Upper lobe of right lung (tissue), 1 donor: ENCODE data around the gene LRRFIP1. TPM values are rescaled to one million over a fixed set of nuclear protein-coding genes. Genes with fewer than 3 reads are reported as not detected.

Source experiments
- ATAC-seq: fragments of 200-7000 bp; cut with Tn5 transposase; one replicate; pipeline ENCODE4 v1.9.1; 2020; ENCODE audit warnings: mild to moderate bottlenecking, moderate library complexity
- DNase-seq: peaks from one replicate; pipeline ENCODE4 v3.0.0-alpha.2; 2020
- H3K27ac ChIP-seq: fragments of 200-600 bp; one replicate; pipeline ENCODE4 v1.8.0; 2022
- H3K27me3 ChIP-seq: fragments of 200-600 bp; one replicate; pipeline ENCODE4 v1.8.0; 2022; ENCODE audit warnings: mild to moderate bottlenecking
- H3K36me3 ChIP-seq: fragments of 200-600 bp; one replicate; pipeline ENCODE4 v1.8.0; 2022
- H3K4me1 ChIP-seq: fragments of 200-600 bp; one replicate; pipeline ENCODE4 v1.8.0; 2022
- H3K4me3 ChIP-seq: fragments of 200-600 bp; one replicate; pipeline ENCODE4 v1.8.0; 2022; ENCODE audit warnings: mild to moderate bottlenecking
- H3K9me3 ChIP-seq: fragments of 200-600 bp; one replicate; pipeline ENCODE4 v1.8.0; 2022
- intact Hi-C: fragments of 100-400 bp; cut with DNase I; formaldehyde crosslinking; loops from one replicate; pipeline ENCODE4 v1.11.0; 2022
- total RNA-seq: library from RNA; stranded (reverse); fragmentation: NEBNext Ultra II Directional; extraction: Animal tissue kit (Norgen Biotek cat#: 25700); gene quantifications from one replicate; pipeline ENCODE4 v1.2.1, GENCODE V29; 2021
- TF ChIP-seq, protein P1 (sequence below): fragments of 200-600 bp; IDR thresholded peaks from one replicate; pipeline ENCODE4 v1.8.0; 2022; ENCODE audit warnings: antibody characterized with exemption
- donor health status: DM: no; HTN: yes; CAD: no; lungs with severe emphysema.

Gene LRRFIP1
- total RNA-seq, 1 donor from 2014 or later: 178 TPM

- H3K4me1 ChIP-seq: peaks cover 14% of the 10 kb centered on the region
- H3K4me3 ChIP-seq: no peak overlapping the region
- TF ChIP-seq, protein P1, sequence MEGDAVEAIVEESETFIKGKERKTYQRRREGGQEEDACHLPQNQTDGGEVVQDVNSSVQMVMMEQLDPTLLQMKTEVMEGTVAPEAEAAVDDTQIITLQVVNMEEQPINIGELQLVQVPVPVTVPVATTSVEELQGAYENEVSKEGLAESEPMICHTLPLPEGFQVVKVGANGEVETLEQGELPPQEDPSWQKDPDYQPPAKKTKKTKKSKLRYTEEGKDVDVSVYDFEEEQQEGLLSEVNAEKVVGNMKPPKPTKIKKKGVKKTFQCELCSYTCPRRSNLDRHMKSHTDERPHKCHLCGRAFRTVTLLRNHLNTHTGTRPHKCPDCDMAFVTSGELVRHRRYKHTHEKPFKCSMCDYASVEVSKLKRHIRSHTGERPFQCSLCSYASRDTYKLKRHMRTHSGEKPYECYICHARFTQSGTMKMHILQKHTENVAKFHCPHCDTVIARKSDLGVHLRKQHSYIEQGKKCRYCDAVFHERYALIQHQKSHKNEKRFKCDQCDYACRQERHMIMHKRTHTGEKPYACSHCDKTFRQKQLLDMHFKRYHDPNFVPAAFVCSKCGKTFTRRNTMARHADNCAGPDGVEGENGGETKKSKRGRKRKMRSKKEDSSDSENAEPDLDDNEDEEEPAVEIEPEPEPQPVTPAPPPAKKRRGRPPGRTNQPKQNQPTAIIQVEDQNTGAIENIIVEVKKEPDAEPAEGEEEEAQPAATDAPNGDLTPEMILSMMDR: no peak
- H3K27me3 ChIP-seq: no peaks in the 10 kb centered on the region
- H3K27ac ChIP-seq: no peak overlapping the region
- ATAC-seq (no peak), DNase-seq (no peak)
- H3K36me3 ChIP-seq: no peaks in the 10 kb centered on the region
- H3K9me3 ChIP-seq: no peaks in the 10 kb centered on the region
- intact Hi-C loops: no loop called here
These were observed 41.1 kb downstream of the LRRFIP1 start for GRCh38 chr2:237668440-237668839.

- intact Hi-C loops: no loop called here
- H3K4me1 ChIP-seq: peaks cover 22% of the 10 kb centered on the region
- H3K9me3 ChIP-seq: no peaks in the 10 kb centered on the region
- H3K4me3 ChIP-seq: no peak overlapping the region
- H3K36me3 ChIP-seq: no peaks in the 10 kb centered on the region
- DNase-seq: no peak
- no peak overlapping the region for H3K27ac ChIP-seq
- H3K27me3 ChIP-seq: no peaks in the 10 kb centered on the region
- ATAC-seq: no peak
- TF ChIP-seq, protein P1: no peak
These were observed 41.9 kb downstream of the LRRFIP1 start for GRCh38 chr2:237669283-237669627.

DNA sequence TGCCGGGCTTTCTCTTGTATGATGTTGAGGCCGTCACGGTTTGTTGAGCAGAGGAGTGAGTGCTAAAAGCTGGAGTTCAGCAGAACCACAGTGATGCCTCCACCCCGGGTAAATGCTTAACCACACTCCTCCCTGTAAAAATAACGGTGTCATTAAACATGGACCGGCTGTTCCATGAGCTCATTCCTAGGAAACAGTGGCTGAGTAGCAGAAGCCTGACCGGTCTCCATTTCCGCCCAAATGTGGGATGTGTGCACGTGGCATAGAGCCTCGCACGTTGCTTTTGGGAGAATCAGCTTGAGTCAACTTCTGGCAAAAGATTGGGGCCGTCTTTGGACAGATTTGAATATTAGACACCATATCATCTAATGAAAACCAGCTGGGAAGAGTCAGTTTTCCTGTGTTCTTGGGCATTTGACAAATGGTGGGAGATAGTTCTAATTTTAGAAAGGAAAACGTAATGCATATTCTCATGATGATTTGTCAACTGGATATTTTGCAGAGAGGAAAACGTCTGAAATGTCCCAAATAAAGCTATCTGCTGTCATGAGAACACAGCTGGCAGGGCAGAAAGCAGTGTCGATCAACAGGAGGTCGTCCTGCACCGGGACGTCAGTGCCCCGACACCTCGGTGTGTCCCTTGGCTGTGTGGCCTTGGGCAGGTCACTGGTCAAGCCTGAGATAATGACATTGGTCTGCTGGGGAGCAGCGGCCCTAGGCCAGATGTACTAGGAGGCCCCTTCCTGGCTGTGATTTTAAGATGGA lies 42.4 kb downstream of the LRRFIP1 start:
- Histone ChIP-seq H3K36me3 (no peaks in the 10 kb centered on the region), H3K4me1 (peaks cover 27% of the 10 kb centered on the region), H3K9me3 (no peaks in the 10 kb centered on the region), H3K4me3 (no peak overlapping the region), H3K27ac (no peak overlapping the region), H3K27me3 (no peaks in the 10 kb centered on the region)
- ATAC-seq (peak; percentile 23), DNase-seq (peak; percentile 64)
- intact Hi-C loops: loop anchor here (5.0 kb wide), 1 partner anchor 77 kb away; no protein-coding TSS in a partner anchor
- TF ChIP-seq, protein P1: no peak

- H3K27me3 ChIP-seq: no peaks in the 10 kb centered on the region
- TF ChIP-seq, protein P1: no peak
- no peaks in the 10 kb centered on the region for H3K9me3 ChIP-seq
- intact Hi-C loops: loop anchor here (5.0 kb wide), 1 partner anchor 77 kb away; no protein-coding TSS in a partner anchor
- no peaks in the 10 kb centered on the region for H3K36me3 ChIP-seq
- ATAC-seq (no peak), DNase-seq (peak; percentile 51)
- H3K4me3 ChIP-seq: no peak overlapping the region
- H3K4me1 ChIP-seq: peaks cover 36% of the 10 kb centered on the region
- no peak overlapping the region for H3K27ac ChIP-seq
These were observed 43.3 kb downstream of the LRRFIP1 start for GRCh38 chr2:237670641-237671040.

GRCh38 chr2:237671466-237672138 lies 44.2 kb downstream of the LRRFIP1 start:
- Histone ChIP-seq H3K9me3 (no peaks in the 10 kb centered on the region), H3K27me3 (no peaks in the 10 kb centered on the region), H3K4me1 (peaks cover 45% of the 10 kb centered on the region), H3K27ac (no peak overlapping the region), H3K36me3 (no peaks in the 10 kb centered on the region), H3K4me3 (no peak overlapping the region)
- DNase-seq (peak; percentile 53), ATAC-seq (no peak)
- TF ChIP-seq, protein P1: no peak
- intact Hi-C loops: loop anchor here (5.0 kb wide), 1 partner anchor 76 kb away; no protein-coding TSS in a partner anchor
